Lower lobe of right lung (tissue), 2 donors: Measurements from ENCODE around the gene VIPR2. TPM values are rescaled to one million over a fixed set of nuclear protein-coding genes. Genes with fewer than 3 reads are reported as not detected.
"Not testable (repeated sequence)": the region's sequence is repeated elsewhere in the genome, so short reads cannot be mapped to it uniquely, and the experiment has no call there.

Experiments
- ATAC-seq, 2 donors: fragments of 200-7000 bp; cut with Tn5 transposase; one replicate each; pipeline ENCODE4 v1.9.1; 2020 to 2022; ENCODE audit warnings: mild to moderate bottlenecking in 2 of 2, moderate library complexity in 2 of 2
- DNase-seq: peaks from one replicate; pipeline ENCODE4 v3.0.0-alpha.2; 2020
- H3K27ac ChIP-seq: fragments of 200-600 bp; one replicate; pipeline ENCODE4 v1.8.0; 2022
- H3K27me3 ChIP-seq: fragments of 200-600 bp; one replicate; pipeline ENCODE4 v1.8.0; 2022; ENCODE audit warnings: low read depth
- H3K36me3 ChIP-seq: fragments of 200-600 bp; one replicate; pipeline ENCODE4 v1.8.0; 2022; ENCODE audit warnings: mild to moderate bottlenecking
- H3K4me1 ChIP-seq: fragments of 200-600 bp; one replicate; pipeline ENCODE4 v1.8.0; 2022
- H3K4me3 ChIP-seq: fragments of 200-600 bp; one replicate; pipeline ENCODE4 v1.8.0; 2022; ENCODE audit warnings: mild to moderate bottlenecking
- H3K9me3 ChIP-seq: fragments of 200-600 bp; one replicate; pipeline ENCODE4 v1.8.0; 2022
- CTCF ChIP-seq: fragments of 200-600 bp; IDR thresholded peaks from one replicate; pipeline ENCODE4 v1.8.0; 2022; ENCODE audit warnings: antibody characterized with exemption, mild to moderate bottlenecking
- intact Hi-C: fragments of 100-400 bp; cut with DNase I; formaldehyde crosslinking; loops from one replicate; pipeline ENCODE4 v1.11.0; 2022
- total RNA-seq: library from RNA; stranded (reverse); fragmentation: NEBNext Ultra II Directional; extraction: Animal tissue kit (Norgen Biotek cat#: 25700); gene quantifications from one replicate; pipeline ENCODE4 v1.2.1, GENCODE V29; 2021
- donor health status: DM: no; HTN: yes; CAD: no; lungs with severe emphysema.

The VIPR2 gene
- total RNA-seq, 1 donor from 2014 or later: 0.80 TPM

- TF ChIP-seq CTCF: no peak
- intact Hi-C loops: no loop called here
- no peak overlapping the region for H3K4me3 ChIP-seq
- ATAC-seq: peak in 1 of 2 donors; percentile 25
- H3K27ac ChIP-seq: no peak overlapping the region
- H3K9me3 ChIP-seq: no peaks in the 10 kb centered on the region
- H3K4me1 ChIP-seq: no peaks in the 10 kb centered on the region
- no peak for DNase-seq
- no peaks in the 10 kb centered on the region for H3K27me3 ChIP-seq
- H3K36me3 ChIP-seq: no peaks in the 10 kb centered on the region
Measured at GRCh38 chr7:159084069-159084801, 60.4 kb downstream of the VIPR2 start.

DNA sequence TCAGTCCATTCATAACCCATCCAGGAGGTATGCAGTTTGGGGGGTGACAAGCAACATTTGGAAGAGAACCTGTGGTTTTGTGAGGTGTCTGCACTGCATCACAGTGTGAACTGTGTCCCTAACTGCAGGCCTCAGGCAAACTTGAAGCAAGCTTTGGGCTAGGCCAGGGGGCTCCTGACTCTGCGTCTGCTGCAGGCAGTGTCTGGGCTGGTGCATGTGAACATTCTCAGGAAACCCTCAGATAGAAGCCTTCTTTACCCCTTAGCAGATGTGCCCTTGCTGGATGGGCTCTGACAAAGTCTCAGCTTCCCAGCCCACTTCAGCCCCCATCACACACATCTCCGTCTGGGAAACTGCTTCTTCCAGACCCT is 61.0 kb downstream of the VIPR2 start:
- intact Hi-C loops: no loop called here
- ATAC-seq: peak in 1 of 2 donors; percentile 30
- H3K36me3 ChIP-seq: no peaks in the 10 kb centered on the region
- no peak for DNase-seq
- H3K27me3 ChIP-seq: no peaks in the 10 kb centered on the region
- H3K4me3 ChIP-seq: no peak overlapping the region
- TF ChIP-seq CTCF: no peak
- H3K9me3 ChIP-seq: no peaks in the 10 kb centered on the region
- no peaks in the 10 kb centered on the region for H3K4me1 ChIP-seq
- H3K27ac ChIP-seq: no peak overlapping the region

DNA sequence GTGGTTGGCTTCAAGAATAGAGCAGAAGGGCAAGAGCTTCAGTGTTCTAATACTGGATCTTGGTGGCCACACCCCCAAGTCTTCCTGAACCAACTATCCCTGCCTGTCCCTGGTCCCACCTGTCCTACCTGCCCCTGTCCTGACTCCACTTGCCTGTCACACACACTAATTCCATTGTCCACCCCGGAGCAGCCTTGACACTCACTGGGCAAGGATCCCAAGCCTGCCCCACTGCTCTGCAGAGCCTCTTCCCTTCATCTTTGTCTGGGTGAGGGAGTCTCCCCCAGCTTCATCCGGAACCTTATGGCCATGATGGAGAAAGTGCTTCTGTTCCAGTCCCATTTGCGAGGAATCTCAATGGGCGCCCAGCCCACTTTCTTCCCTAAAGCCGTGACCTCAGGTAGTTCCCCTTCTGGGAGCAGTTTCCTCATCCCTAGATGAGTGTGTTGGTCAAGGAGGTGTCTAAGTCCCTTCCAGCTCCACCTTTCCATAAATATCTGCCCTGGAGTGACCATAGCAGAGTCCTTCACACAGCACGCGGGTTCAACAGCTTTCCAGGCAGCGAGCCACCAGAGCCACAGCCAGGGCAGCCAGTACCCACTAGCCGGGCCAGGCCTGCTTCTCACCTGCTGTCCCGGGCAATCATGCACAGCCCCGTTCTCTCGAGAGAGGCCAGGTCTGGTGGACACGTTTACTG is 61.5 kb downstream of the VIPR2 start:
- H3K9me3 ChIP-seq: no peaks in the 10 kb centered on the region
- TF ChIP-seq CTCF: no peak
- ATAC-seq (peak in 1 of 2 donors; percentile 68), DNase-seq (no peak)
- no peaks in the 10 kb centered on the region for H3K4me1 ChIP-seq
- H3K4me3 ChIP-seq: no peak overlapping the region
- no peak overlapping the region for H3K27ac ChIP-seq
- intact Hi-C loops: no loop called here
- no peaks in the 10 kb centered on the region for H3K27me3 ChIP-seq
- no peaks in the 10 kb centered on the region for H3K36me3 ChIP-seq

DNA sequence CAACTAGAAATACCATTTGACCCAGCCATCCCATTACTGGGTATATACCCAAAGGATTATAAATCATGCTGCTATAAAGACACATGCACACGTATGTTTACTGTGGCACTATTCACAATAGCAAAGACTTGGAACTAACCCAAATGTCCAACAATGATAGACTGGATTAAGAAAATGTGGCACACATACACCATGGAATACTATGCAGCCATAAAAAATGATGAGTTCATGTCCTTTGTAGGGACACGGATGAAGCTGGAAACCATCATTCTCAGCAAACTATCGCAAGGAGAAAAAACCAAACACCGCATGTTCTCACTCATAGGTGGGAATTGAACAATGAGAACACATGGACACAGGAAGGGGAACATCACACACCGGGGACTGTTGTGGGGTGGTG is 62.6 kb downstream of the VIPR2 start:
- H3K4me1 ChIP-seq, ATAC-seq, H3K4me3 ChIP-seq, H3K27me3 ChIP-seq, H3K36me3 ChIP-seq, H3K27ac ChIP-seq, H3K9me3 ChIP-seq, DNase-seq, intact Hi-C loops: not testable (repeated sequence)

GRCh38 chr7:159078911-159079270 is 65.8 kb downstream of the VIPR2 start:
- Histone ChIP-seq H3K4me3 (no peak overlapping the region), H3K27ac (no peak overlapping the region), H3K4me1 (no peaks in the 10 kb centered on the region), H3K36me3 (no peaks in the 10 kb centered on the region), H3K9me3 (no peaks in the 10 kb centered on the region), H3K27me3 (no peaks in the 10 kb centered on the region)
- DNase-seq (no peak), ATAC-seq (no peak)
- intact Hi-C loops: no loop called here
- no peak for TF ChIP-seq CTCF

DNA sequence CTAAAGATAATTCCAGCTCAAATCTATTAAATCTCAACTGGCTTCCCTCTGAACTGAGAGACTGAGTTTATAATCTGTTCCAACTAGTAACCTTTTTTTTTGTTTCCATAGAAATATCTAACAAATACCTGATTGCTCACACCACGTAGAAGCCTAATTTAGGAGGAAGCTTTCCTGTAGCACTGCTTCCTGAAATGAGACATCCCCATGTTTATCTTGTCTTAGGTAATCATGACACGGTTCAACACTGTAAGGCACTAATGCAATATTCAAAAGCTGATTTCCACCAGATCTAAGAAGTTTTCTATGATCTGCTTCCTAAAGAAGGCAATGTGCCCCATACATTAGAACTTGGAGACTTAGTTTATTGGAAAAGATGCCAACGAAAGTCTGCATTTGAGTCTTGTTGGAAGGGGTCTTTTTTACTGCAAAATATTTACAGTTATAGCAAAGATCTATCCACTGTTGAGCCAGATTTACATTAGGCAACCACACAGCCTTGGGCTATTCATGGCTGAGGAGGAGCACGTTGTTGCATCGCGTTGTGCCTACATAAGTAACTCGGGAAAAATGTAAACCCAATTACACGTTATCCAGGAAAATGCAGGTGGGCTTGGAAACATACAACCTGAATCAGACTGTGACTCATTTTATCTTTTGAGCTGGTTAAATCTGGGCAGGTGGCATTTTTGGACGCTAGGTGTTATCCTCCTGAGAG is 66.3 kb downstream of the VIPR2 start:
- no peaks in the 10 kb centered on the region for H3K27me3 ChIP-seq
- ATAC-seq (no peak), DNase-seq (no peak)
- H3K4me1 ChIP-seq: no peaks in the 10 kb centered on the region
- intact Hi-C loops: no loop called here
- no peaks in the 10 kb centered on the region for H3K9me3 ChIP-seq
- H3K4me3 ChIP-seq: no peak overlapping the region
- TF ChIP-seq CTCF: no peak
- no peak overlapping the region for H3K27ac ChIP-seq
- H3K36me3 ChIP-seq: no peaks in the 10 kb centered on the region
